Measurements from ENCODE around the gene TMEM45B.
"Not testable (repeated sequence)": the region's sequence is repeated elsewhere in the genome, so short reads cannot be mapped to it uniquely, and the experiment has no call there.

The TMEM45B gene

DNA sequence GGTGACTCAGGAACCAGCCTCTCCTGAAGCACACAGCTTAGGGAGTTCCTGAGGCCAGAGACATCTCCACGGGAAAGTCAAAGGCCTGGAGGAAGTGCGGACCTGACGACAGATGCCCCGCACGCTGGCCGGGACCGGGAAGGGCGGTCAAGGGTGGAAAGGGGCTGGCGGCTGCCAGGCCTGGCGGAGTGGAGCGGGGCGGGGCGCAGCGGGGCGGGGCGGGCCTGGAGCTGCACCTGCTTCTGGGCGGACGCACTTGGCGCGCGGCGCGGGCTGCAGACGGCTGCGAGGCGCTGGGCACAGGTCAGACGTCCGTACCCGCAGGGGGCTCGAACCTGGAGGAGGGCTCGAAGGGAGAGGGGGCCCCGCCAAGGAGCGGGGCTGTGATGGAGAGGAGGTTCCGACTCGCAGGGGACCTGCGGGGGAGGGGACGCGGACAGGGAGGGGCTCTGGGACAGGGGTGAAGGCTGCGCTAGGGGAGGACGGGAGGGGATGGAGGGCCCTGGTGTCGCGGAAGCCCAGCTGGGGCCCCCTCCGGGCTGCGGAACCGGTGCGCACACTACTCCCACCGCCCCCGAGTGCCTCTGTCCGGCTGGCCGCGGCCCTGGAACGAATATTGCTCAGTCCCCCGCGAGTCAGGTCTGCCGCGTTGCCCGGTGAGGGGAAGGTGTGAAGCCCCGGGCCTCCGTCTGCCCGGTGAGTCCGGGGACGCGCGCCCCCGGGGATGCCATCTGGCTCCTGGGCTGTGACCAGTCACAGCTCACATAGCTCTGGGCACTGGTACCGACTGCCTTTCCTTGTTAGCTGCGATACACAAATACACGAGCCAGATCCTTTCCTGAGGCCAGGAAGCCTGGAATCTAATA is at the start of gene TMEM45B:
Gene TMEM45B (plus strand): TSS at position 253 of the 866 bp plus-strand sequence. CDS start 36,635 bp downstream, outside the sequence.
- no peak for FAIRE-seq

DNA sequence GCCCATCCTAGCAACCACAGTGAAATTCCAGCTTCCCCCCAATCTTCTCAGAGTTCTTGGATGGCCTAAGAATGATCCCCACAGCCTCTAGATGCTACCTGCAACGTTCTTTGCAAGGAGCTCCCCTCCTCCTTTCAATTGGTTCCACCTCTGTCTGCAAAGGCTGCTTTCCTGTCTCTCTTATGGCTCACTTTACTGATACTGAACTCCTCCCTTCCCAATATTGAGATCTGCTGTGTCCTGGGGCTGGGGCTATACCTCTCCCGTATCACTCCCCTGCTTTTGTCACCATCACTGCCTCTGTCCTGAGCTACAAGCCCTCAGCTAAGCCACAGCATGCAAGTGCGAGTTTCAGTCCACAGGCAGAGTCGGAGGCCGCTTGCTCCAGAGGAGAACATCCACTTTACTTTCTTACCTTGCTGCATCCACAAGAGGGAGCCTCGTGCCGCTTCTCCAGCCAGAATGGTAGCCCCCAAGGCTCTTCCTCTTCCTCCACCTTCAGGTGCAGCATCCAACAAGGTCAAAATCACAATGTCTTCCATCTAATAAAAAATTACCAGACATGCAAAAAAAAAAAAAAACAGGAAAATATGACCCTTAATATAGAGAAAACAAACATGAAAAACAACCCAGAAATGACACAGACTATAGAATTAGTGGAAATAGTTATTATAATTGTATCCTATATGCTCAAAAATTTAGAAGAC is 48.6 kb upstream of the TMEM45B start:
- peak; percentile 41 for FAIRE-seq

DNA sequence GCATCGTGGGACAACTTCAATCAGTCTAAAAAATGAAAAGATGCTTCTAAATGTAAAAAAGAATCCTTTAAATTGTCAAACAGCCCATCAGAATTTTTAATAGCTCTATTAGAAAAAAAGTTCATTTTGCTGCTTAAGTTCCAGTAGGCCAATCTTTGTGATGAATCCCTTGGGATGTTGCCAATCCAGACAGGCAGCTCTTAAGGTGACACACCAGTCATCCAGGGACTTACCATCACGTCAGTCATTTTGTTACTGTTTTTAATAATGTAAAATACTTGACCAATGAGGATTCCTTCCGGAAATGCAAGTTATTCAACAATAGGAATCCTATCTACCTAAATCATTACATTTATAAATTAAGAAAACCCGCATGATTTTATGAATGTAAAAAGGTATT is 47.8 kb upstream of the TMEM45B start:
- FAIRE-seq: no peak

DNA sequence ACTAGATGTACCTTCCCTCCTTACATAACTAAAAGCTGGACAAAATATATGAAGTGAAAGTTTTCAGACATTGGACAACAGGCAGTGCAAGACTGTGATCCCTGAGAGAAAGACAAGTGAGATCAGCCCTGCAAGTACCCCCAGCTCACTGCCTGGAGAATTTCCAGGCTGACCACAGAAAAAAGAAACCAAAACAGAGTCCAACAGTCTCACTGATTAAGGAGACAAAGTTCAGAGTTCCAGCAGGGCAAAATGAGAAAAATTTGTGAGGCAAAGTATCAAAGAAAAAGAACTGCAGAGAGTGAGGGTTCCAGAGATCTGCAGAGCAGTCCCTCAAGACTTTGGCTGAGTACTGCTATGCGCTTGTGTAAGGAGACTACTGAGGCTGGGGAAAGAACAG is 47.3 kb upstream of the TMEM45B start:
- FAIRE-seq: no peak

DNA sequence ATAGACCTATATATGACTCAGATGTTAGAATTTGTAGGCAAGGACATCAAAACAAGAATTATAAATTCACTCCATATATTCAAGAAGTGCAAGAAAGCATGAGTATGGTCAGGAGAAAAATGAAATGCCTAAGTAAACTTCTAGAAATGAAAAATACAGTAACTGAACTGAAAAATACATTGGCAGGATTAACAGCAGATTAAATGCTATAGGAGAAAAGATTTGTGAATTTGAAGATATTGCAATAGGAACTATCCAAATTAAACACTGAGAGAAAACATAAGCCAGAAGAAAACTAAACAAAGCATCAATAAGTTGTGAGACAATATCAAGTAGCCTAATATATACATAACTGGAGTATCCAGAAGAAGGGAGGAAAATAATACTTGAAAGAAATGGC is 46.6 kb upstream of the TMEM45B start:
- FAIRE-seq: no peak

GRCh38 chr11:129770993-129771392 is 44.7 kb upstream of the TMEM45B start:
- no peak for FAIRE-seq

- FAIRE-seq: not testable (repeated sequence)
Measured at GRCh38 chr11:129771456-129771855, 44.2 kb upstream of the TMEM45B start.

GRCh38 chr11:129778877-129779276 is 36.8 kb upstream of the TMEM45B start:
- no peak for FAIRE-seq

- FAIRE-seq: no peak
Measured at GRCh38 chr11:129779342-129779741, 36.3 kb upstream of the TMEM45B start.

GRCh38 chr11:129785383-129786111 is 30.1 kb upstream of the TMEM45B start:
- no peak for FAIRE-seq

DNA sequence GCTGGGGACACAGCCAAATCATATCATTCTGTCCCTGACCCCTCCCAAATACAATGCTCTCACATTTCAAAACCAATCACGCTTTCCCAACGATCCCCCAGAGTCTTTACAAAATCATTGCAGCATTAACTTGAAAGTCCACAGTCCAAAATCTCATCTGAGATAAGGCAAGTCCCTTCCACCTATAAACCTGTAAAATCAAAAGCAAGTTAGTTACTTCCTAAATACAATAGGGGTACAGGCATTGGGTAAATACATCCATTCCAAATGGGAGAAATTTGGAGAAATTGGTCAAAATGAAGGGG is 29.6 kb upstream of the TMEM45B start:
- FAIRE-seq: not testable (repeated sequence)

- FAIRE-seq: no peak
Measured at GRCh38 chr11:129787532-129788155, 28.0 kb upstream of the TMEM45B start.

DNA sequence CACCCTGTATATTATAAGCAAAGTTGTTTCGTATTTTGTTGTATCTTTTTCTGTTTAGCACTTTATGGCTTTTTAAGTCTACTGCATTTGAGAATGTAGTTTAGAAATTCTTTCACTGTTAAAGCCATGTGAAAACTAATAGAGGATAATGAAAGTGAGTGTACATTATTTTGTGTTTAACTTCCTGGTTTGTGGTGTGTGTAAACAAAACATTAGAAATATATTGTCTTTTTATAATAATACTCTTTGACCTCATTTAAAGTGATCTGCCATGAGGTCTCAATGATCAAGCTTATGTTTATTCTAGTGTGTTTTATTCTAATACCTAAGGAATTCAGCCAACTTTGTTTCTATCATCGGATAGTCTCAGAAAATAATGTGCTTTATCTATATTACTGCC is 27.4 kb upstream of the TMEM45B start:
- FAIRE-seq: peak; percentile 31

DNA sequence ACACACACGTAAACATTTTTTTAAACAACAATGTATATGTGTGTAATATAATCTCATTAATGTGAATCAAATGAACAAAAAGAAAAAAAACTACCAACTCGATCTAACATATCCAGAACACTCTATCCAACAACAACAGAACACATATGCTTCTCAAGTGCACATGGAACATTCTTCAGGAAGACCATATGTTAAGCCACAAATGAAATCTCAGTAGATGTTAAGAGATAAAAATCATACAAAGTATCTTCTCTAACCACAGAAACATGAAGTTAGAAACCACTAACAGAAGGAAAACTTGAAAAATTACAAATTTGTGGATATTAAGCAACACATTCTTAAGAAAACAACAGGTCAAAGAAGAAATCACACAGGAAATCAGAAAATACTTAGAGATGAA is 25.5 kb upstream of the TMEM45B start:
- no peak for FAIRE-seq

- no peak for FAIRE-seq
Measured at GRCh38 chr11:129791515-129791914, 24.1 kb upstream of the TMEM45B start.

- no peak for FAIRE-seq
Measured at GRCh38 chr11:129792663-129793062, 23.0 kb upstream of the TMEM45B start.

DNA sequence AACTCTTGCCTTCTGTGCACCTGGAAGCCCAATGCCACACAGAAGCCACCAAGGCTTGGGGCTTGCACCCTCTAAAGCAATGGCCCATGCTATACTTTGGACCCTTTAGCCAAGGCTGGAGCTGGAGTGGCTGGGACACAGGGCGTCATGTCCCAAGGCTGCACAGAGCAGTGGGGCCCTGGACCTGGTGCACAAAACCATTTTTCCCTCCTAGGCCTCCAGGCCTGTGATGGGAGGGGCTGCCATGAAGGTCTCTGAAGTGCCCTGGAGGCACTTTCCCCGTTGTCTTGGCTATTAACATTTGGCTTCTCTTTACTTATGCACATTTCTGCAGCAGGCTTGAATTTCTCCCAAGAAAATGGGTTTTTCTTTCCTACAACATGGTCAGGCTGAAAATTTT is 20.6 kb upstream of the TMEM45B start:
- no peak for FAIRE-seq

- FAIRE-seq: no peak
Measured at GRCh38 chr11:129798212-129798611, 17.4 kb upstream of the TMEM45B start.

DNA sequence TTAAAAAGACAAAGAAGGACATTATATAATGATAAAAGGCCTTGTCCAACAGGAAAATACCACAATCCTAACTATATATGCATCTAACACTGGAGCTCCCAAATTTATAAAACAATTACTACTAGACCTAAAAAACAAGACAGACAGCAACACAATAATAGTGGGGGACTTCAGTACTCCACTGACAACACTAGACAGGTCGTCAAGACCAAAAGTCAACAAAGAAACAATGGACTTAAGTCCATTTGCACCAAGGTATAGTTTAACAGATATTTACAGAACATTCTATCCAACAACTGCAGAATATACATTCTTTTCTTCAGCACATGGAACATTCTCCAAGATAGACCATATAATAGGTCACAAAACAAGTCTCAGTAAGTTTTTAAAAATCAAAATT is 15.5 kb upstream of the TMEM45B start:
- not testable (repeated sequence) for FAIRE-seq

DNA sequence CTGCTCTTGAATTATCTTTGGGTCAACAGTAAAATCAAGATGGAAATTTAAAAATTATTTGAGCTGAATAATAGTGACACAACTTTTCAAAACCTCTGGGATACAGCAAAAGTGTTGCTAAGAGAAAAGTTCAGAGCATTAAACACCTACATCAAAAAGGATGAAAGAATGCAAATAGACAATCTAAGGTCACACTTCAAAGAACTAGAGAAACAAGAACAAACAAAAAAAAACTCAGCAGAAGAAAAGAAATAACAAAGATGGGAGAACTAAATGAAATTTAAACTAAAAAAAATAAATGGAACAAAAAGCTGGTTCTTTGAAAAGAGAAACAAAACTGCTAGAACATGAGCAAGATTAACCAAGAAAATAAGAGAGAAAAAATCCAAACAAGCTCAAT is 15.0 kb upstream of the TMEM45B start:
- FAIRE-seq: no peak

GRCh38 chr11:129803533-129803932 is 12.1 kb upstream of the TMEM45B start:
- FAIRE-seq: no peak

GRCh38 chr11:129804012-129804411 is 11.6 kb upstream of the TMEM45B start:
- no peak for FAIRE-seq

DNA sequence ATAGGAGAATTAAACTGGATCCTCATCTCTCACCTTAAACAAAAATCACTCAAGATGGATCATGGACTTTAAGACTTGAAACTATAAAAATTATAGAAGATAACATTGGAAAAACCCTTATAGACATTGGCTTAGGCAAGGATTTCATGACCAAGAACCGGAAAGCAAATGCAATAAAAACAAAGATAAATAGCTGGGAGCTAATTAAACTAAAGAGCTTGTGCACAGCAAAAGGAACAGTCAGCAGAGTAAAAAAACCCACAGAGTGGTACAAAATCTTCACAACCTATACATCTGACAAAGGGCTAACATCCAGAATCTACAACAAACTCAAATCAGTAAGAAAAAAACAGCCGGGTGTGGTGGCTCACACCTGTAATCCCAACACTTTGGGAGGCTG is 7.4 kb upstream of the TMEM45B start:
- not testable (repeated sequence) for FAIRE-seq
